Uterus (tissue), 2 donors: ENCODE results near the gene ECT2.

Experiments
- CTCF ChIP-seq, 4 experiments: fragments of 200-600 bp in 2 of 4; fragments of 450-650 bp in 2 of 4; sonication (generic) in 2 of 4; IDR thresholded peaks; one replicate each; pipeline ENCODE4 v1.5.1; 2016 to 2019; ENCODE audit warnings: antibody characterized with exemption in 4 of 4, mild to moderate bottlenecking in 2 of 4, moderate library complexity in 1 of 4
- POLR2A ChIP-seq, 2 donors: fragments of 450-650 bp; IDR thresholded peaks; one replicate each; pipeline ENCODE4 v1.6.1; 2016; ENCODE audit warnings: antibody characterized with exemption in 2 of 2, mild to moderate bottlenecking in 1 of 2, moderate library complexity in 1 of 2

GRCh38 chr3:172824229-172824628 lies 73.7 kb downstream of the ECT2 start:
- TF ChIP-seq CTCF (IDR thresholded peaks at IDR 0.05) (no peak), POLR2A (IDR thresholded peaks at IDR 0.05) (no peak)
